Fibroblast of pulmonary artery (primary cell): ENCODE measurements around the gene COL1A1.

Experiments
- DNase-seq: peaks from one replicate; pipeline ENCODE4 v3.0.0-alpha.2; 2010; ENCODE audit warnings: low read depth
- H3K4me3 ChIP-seq: replicated peaks from 2 replicates; pipeline ENCODE4 v1.5.1; 2011; ENCODE audit warnings: low read depth, mild to moderate bottlenecking, control low read depth, low read length, moderate library complexity
- TF ChIP-seq, protein P1 (sequence below): IDR thresholded peaks from 2 replicates; pipeline ENCODE4 v1.5.1; 2011; ENCODE audit warnings: mild to moderate bottlenecking, control low read depth, low read length, inconsistent platforms; ENCODE audit errors: missing control alignments

COL1A1 gene

DNA sequence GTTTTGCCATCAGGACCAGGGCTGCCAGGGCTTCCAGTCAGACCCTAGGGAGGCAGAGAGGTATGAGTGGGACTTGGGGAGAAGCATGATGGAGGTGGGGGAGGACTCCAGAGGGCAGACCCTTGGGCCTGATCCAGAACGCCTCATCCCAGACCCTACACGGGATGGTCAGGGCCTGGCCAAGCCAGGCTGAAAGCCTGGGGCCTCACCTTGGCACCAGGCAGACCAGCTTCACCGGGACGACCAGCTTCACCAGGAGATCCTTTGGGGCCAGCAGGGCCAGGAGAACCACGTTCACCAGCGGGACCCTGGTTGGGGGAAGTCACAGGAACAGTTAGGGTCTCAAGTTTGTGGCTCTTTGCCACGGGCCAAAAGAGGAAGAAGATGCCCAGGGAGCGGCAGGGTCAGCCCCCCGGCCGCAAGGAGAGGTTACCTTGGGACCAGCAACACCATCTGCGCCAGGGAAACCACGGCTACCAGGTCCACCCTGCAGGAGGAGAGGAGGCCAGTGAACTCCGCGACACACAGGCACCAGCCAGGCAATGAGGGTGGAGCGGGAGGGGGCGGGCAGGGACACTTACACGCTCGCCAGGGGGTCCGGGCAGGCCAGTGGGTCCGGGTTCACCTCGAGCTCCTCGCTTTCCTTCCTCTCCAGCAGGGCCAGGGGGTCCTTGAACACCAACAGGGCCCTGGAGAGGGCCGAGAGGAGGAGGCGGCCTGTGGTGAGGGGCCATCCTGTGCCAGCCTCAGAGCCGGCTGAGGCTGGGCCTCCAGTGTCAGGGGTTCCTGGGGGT is 7.1 kb downstream of the COL1A1 start:
- DNase-seq, result no peak
- H3K4me3 ChIP-seq, result no peak overlapping the region
- TF ChIP-seq, protein P1, sequence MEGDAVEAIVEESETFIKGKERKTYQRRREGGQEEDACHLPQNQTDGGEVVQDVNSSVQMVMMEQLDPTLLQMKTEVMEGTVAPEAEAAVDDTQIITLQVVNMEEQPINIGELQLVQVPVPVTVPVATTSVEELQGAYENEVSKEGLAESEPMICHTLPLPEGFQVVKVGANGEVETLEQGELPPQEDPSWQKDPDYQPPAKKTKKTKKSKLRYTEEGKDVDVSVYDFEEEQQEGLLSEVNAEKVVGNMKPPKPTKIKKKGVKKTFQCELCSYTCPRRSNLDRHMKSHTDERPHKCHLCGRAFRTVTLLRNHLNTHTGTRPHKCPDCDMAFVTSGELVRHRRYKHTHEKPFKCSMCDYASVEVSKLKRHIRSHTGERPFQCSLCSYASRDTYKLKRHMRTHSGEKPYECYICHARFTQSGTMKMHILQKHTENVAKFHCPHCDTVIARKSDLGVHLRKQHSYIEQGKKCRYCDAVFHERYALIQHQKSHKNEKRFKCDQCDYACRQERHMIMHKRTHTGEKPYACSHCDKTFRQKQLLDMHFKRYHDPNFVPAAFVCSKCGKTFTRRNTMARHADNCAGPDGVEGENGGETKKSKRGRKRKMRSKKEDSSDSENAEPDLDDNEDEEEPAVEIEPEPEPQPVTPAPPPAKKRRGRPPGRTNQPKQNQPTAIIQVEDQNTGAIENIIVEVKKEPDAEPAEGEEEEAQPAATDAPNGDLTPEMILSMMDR, result no peak

DNA sequence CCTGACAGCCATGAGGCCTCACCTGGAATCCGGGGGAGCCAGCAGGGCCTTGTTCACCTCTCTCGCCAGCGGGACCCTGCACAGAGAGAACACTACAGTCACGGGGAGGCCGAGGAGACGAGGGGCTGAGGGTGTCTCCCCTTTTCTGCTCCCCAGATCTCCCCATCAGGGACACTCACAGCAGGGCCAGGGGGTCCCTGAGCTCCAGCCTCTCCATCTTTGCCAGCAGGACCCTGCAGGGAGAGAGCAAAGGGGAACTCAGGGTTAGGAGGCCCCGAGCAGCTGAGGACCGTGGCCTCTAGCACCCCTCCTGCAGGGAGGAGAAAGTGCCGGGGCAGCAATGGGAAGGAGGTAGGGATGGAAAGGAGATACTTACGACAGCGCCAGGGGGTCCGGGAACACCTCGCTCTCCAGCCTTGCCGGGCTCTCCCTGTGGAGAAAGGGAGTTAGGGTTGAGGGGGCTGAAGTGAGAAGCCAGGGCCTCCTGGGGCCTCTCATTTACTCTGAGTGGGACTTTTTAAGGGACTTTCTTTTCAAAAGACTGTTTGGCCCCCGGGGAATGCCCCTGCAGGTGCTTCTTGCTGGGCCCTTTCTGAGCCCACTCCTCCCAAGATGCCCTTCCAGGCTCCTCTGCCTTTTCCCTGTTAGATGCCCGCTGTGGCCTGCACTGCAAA is 8.7 kb downstream of the COL1A1 start:
- no peak for DNase-seq

DNA sequence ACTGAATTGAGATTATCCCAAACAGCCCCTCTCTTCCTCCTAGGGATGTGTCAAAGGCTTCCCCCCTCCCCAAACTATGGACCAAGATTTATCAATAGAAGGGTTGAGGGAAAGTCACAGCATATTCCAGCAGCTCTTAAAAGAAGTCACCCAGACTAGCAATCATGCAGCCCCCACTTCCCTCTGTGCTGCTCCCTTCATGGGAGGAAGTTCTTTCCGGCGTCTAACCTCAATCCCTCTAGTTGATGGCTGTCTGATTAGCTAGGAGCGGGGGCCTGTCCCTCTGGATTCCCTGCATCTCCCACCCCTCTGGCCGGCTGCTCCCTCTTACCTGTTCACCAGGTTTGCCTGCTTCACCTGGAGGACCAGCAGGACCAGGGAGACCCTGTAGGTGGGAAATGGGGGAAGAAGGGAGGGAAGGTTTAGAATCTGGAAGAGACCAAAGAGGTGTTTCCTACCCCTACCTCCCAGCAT is 9.2 kb downstream of the COL1A1 start:
- DNase-seq, result no peak
- H3K4me3 ChIP-seq, result no peak overlapping the region
- TF ChIP-seq, protein P1, result no peak

More for the DNA sequence above, 8.7 kb downstream of the COL1A1 start:
- no peak overlapping the region for H3K4me3 ChIP-seq
- TF ChIP-seq, protein P1, result no peak

DNA sequence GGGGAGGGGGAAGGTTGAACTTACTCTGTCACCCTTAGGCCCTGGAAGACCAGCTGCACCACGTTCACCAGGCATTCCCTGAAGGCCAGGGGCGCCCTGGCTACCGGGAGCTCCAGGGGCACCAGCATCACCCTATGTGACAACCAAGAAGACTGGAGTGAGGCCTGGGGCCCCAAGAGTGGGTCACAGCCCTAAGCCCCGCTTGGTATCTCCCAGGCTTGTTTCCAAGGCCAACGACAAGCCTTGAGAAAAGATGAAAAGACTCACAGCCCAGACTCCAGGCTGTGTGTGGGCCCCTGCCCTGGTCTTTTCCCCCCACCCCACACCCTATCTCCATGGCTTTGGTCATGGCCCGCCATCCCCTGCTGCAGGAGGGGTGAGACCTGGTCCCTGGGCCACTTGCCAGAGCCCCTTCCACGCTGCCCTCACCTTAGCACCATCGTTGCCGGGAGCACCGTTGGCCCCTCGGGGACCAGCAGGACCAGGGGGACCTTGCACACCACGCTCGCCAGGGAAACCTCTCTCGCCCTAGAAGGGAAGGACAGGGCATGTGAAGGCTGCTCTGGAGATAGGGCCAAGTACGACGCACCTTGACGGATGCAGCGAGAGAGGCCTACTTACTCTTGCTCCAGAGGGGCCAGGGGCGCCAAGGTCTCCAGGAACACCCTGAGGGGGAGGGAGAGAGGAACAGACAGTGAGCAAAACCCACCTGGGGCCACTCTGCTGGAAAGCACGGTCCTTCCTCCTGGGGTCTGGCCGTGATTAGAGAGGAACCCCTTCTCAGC is 9.9 kb downstream of the COL1A1 start:
- H3K4me3 ChIP-seq, result no peak overlapping the region
- DNase-seq, result no peak
- TF ChIP-seq, protein P1, result no peak

DNA sequence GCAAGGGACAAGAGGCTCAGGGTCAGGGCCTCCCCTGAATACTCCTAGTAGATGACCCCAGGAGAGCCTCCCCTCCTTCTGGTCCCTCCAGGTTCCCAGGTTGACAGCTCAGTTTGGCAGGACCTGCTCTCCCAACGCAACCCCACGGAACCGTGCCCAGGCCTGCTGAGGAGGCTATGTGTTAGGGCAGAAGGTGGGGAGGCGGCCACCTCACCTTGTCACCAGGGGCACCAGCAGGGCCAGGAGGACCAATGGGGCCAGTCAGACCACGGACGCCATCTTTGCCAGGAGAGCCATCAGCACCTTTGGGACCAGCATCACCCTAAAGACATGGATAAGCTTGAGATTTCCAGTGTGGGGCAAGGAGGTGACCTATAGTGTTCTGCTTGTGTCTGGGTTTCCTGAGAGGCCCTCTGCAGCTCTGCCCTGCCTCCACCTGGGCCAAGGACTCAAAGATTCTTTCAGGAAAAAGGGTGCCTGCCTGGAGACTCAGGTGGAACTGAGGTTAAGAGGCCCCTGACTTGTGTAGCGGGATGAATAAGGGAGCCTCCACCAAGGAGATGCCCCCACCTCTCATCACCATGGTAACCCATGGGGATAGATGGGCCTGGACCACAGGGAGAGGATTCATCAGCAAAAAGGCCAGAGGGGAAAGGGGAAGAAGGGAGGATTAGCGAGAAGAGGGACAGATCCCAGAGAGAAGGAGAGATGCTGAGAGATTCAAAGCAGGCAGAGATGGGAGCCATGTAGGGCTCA is 10.7 kb downstream of the COL1A1 start:
- no peak overlapping the region for H3K4me3 ChIP-seq
- TF ChIP-seq, protein P1, result no peak
- DNase-seq, result no peak

DNA sequence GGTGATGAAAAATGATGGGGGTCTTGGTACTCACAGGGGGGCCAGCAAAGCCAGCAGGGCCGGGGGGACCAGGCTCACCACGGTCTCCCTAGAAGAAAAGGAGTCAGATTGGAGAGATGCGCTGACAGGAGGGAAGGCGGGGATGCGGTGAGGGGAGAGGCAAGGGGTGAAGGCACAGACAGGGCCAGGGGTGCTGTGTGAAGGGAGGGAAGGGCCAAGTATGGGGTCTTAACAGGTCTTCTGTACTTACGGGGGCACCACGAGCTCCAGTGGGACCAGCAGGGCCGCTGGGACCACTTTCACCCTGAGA is 11.2 kb downstream of the COL1A1 start:
- no peak overlapping the region for H3K4me3 ChIP-seq
- DNase-seq, result no peak
- TF ChIP-seq, protein P1, result no peak
